Uterus (tissue), 4 donors: ENCODE results near the gene MADD. TPM values are rescaled to one million over a fixed set of nuclear protein-coding genes. Genes with fewer than 3 reads are reported as not detected.

ENCODE experiments used
- DNase-seq, 2 donors: peaks; one replicate each; pipeline ENCODE4 v3.0.0-alpha.2; 2019 to 2020
- H3K27ac ChIP-seq, 2 donors: fragments of 200-600 bp; sonication (generic); 1 replicate in 1 of 2; 2 replicates in 1 of 2; pipeline ENCODE4 v1.5.1; 2016 to 2018
- H3K27me3 ChIP-seq, 2 donors: fragments of 200-600 bp; sonication (generic); one replicate each; pipeline ENCODE4 v1.5.1; 2018 to 2019; ENCODE audit warnings: control low read depth in 1 of 2
- H3K36me3 ChIP-seq, 2 donors: fragments of 200-600 bp; sonication (generic); one replicate each; pipeline ENCODE4 v1.5.1; 2019; ENCODE audit warnings: control low read depth in 1 of 2
- H3K4me1 ChIP-seq, 2 donors: fragments of 200-600 bp; sonication (generic); one replicate each; pipeline ENCODE4 v1.5.1; 2018 to 2019; ENCODE audit warnings: control low read depth in 1 of 2
- H3K4me3 ChIP-seq, 2 donors: fragments of 200-600 bp; sonication (generic); 1 replicate in 1 of 2; 2 replicates in 1 of 2; pipeline ENCODE4 v1.5.1; 2018 to 2019; ENCODE audit warnings: mild to moderate bottlenecking in 1 of 2
- H3K9me3 ChIP-seq, 2 donors: fragments of 200-600 bp; sonication (generic); one replicate each; pipeline ENCODE4 v1.5.1; 2019; ENCODE audit warnings: control low read depth in 1 of 2
- POLR2A ChIP-seq, 2 donors: fragments of 450-650 bp; IDR thresholded peaks; one replicate each; pipeline ENCODE4 v1.6.1; 2016; ENCODE audit warnings: antibody characterized with exemption in 2 of 2, mild to moderate bottlenecking in 1 of 2, moderate library complexity in 1 of 2
- intact Hi-C: fragments of 100-400 bp; cut with DNase I; formaldehyde crosslinking; loops from one replicate; pipeline ENCODE4 v1.15.1; 2023; ENCODE audit warnings: low total_unique reads
- total RNA-seq, 4 donors: library from RNA; depleted of rRNA in 3 of 4; stranded (reverse); fragments of >200 nt in 3 of 4; gene quantifications; one replicate each; pipeline versions ENCODE4 v1.1.0 to v1.2.4, GENCODE V29; 2014 to 2023
- TF ChIP-seq, protein P1 (sequence below), 4 experiments: fragments of 200-600 bp in 2 of 4; fragments of 450-650 bp in 2 of 4; sonication (generic) in 2 of 4; IDR thresholded peaks; one replicate each; pipeline ENCODE4 v1.5.1; 2016 to 2019; ENCODE audit warnings: antibody characterized with exemption in 4 of 4, mild to moderate bottlenecking in 2 of 4, moderate library complexity in 1 of 4
- donor health status: DM: yes; HTN: yes; CAD: no.

MADD gene
- total RNA-seq, 4 donors from 2014 or later = 26.8 to 234 (median 47.2) TPM

- no peak overlapping the region for H3K27ac ChIP-seq
- no peak for DNase-seq
- no peaks in the 10 kb centered on the region for H3K36me3 ChIP-seq
- H3K9me3 ChIP-seq = no peaks in the 10 kb centered on the region
- no peak overlapping the region for H3K4me3 ChIP-seq
- intact Hi-C loops = loop anchor here (10.0 kb wide), 1 partner anchor 468 kb away; the partner anchor contains the start of gene NUP160
- no peaks in the 10 kb centered on the region for H3K27me3 ChIP-seq
- H3K4me1 ChIP-seq = no peaks in the 10 kb centered on the region
- TF ChIP-seq, protein P1, sequence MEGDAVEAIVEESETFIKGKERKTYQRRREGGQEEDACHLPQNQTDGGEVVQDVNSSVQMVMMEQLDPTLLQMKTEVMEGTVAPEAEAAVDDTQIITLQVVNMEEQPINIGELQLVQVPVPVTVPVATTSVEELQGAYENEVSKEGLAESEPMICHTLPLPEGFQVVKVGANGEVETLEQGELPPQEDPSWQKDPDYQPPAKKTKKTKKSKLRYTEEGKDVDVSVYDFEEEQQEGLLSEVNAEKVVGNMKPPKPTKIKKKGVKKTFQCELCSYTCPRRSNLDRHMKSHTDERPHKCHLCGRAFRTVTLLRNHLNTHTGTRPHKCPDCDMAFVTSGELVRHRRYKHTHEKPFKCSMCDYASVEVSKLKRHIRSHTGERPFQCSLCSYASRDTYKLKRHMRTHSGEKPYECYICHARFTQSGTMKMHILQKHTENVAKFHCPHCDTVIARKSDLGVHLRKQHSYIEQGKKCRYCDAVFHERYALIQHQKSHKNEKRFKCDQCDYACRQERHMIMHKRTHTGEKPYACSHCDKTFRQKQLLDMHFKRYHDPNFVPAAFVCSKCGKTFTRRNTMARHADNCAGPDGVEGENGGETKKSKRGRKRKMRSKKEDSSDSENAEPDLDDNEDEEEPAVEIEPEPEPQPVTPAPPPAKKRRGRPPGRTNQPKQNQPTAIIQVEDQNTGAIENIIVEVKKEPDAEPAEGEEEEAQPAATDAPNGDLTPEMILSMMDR (IDR thresholded peaks at IDR 0.05) = no peak
- no peak for TF ChIP-seq POLR2A (IDR thresholded peaks at IDR 0.05)
These were observed 106.8 kb downstream of the MADD start for GRCh38 chr11:47376525-47377371.

- no peaks in the 10 kb centered on the region for H3K4me1 ChIP-seq
- H3K4me3 ChIP-seq = no peak overlapping the region
- TF ChIP-seq, protein P1 (IDR thresholded peaks at IDR 0.05) = no peak
- TF ChIP-seq POLR2A (IDR thresholded peaks at IDR 0.05) = no peak
- no peaks in the 10 kb centered on the region for H3K9me3 ChIP-seq
- no peak for DNase-seq
- intact Hi-C loops = loop anchor here (10.0 kb wide), 1 partner anchor 467 kb away; the partner anchor contains the start of gene NUP160
- no peaks in the 10 kb centered on the region for H3K36me3 ChIP-seq
- H3K27me3 ChIP-seq = no peaks in the 10 kb centered on the region
- no peak overlapping the region for H3K27ac ChIP-seq
These were observed 107.7 kb downstream of the MADD start for GRCh38 chr11:47377571-47378009.

GRCh38 chr11:47378010-47378835 is 108.3 kb downstream of the MADD start, which contains the start of gene SPI1:
Gene SPI1 (minus strand): TSS chr11:47378547. CDS start chr11:47378353, 194 bp downstream.
- Histone ChIP-seq H3K4me1 (no peaks in the 10 kb centered on the region), H3K36me3 (no peaks in the 10 kb centered on the region), H3K9me3 (no peaks in the 10 kb centered on the region), H3K27ac (no peak within 1 kb of the TSS), H3K27me3 (no peaks in the 10 kb centered on the region), H3K4me3 (no peak within 1 kb of the TSS)
- DNase-seq = no peak
- intact Hi-C loops = loop anchor here (10.0 kb wide), 1 partner anchor 467 kb away; the partner anchor contains the start of gene NUP160
- TF ChIP-seq, protein P1 (IDR thresholded peaks at IDR 0.05) = no peak
- no peak for TF ChIP-seq POLR2A (IDR thresholded peaks at IDR 0.05)

DNA sequence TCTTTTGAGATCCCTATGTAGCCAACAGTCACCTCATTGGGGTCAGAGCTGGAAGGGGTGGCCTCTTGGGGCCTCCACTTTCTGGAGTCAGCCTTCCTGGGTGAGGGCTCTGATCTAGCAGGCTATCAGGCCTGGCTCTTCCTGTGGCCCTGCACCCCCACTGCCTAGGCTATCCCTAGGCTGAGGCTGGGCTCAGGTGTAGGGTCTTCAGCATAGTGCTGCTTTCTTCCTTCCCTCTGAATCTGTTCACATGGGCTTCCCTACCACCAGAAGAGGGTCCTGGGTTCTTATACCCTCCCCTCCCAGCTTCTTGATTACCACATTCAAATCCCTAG is 108.9 kb downstream of the MADD start:
- intact Hi-C loops = loop anchor here (10.0 kb wide), 1 partner anchor 466 kb away; the partner anchor contains the start of gene NUP160

More for the DNA sequence above, 108.9 kb downstream of the MADD start:
- H3K27ac ChIP-seq = no peak overlapping the region
- no peaks in the 10 kb centered on the region for H3K36me3 ChIP-seq
- no peaks in the 10 kb centered on the region for H3K4me1 ChIP-seq
- H3K4me3 ChIP-seq = no peak overlapping the region
- H3K9me3 ChIP-seq = no peaks in the 10 kb centered on the region
- H3K27me3 ChIP-seq = no peaks in the 10 kb centered on the region
- DNase-seq = no peak
- TF ChIP-seq, protein P1 (IDR thresholded peaks at IDR 0.05) = no peak
- TF ChIP-seq POLR2A (IDR thresholded peaks at IDR 0.05) = no peak
